K562 (cell line): ENCODE data around the gene CNPY3. TPM values are rescaled to one million over a fixed set of nuclear protein-coding genes. Genes with fewer than 3 reads are reported as not detected.

Experiments used
- ATF1 ChIP-seq, 2 experiments: fragments of 450-650 bp in 1 of 2; IDR thresholded peaks; 2 replicates each; pipeline ENCODE4 v1.6.1; 2016; ENCODE audit warnings: missing compliant biosample characterization in 1 of 2, missing genetic modification characterization in 1 of 2
- CLOCK ChIP-seq: fragments of 250-450 bp; sonication (Bioruptor Pico); IDR thresholded peaks from 2 replicates; pipeline ENCODE4 v1.4.0; 2020; ENCODE audit warnings: mild to moderate bottlenecking, moderate library complexity, borderline replicate concordance
- CXXC5 ChIP-seq: fragments of 250-450 bp; sonication (Bioruptor Pico); IDR thresholded peaks from 2 replicates; pipeline ENCODE4 v1.8.0; 2022; ENCODE audit warnings: inconsistent platforms, mild to moderate bottlenecking, moderate library complexity
- ELF1 ChIP-seq: fragments of 200-800 bp; sonication (Bioruptor generic); IDR thresholded peaks from 2 replicates; pipeline ENCODE4 v1.6.1; 2016; ENCODE audit warnings: missing genetic modification characterization, missing compliant biosample characterization
- FOXM1 ChIP-seq, 2 experiments: fragments of 450-650 bp in 1 of 2; sonication (generic) in 1 of 2; formaldehyde crosslinking in 1 of 2; IDR thresholded peaks; 2 replicates each; pipeline versions ENCODE4 v1.6.1 to v1.9.0; 2017 to 2022; ENCODE audit warnings: low read depth in 2 of 2, mild to moderate bottlenecking in 2 of 2, missing genetic modification reagents in 1 of 2, moderate library complexity in 1 of 2
- KDM2B ChIP-seq: fragments of 250-450 bp; sonication (Bioruptor Pico); IDR thresholded peaks from 2 replicates; pipeline ENCODE4 v1.8.0; 2021; ENCODE audit warnings: mild to moderate bottlenecking, moderate library complexity
- NR1H2 ChIP-seq: sonication (generic); formaldehyde crosslinking; IDR thresholded peaks from 2 replicates; pipeline ENCODE4 v1.4.0; 2020; ENCODE audit warnings: mild to moderate bottlenecking, missing genetic modification reagents
- NR2C1 ChIP-seq, 2 experiments: fragments of 450-650 bp; IDR thresholded peaks; 2 replicates each; pipeline ENCODE4 v1.6.1; 2017; ENCODE audit warnings: mild to moderate bottlenecking in 2 of 2, antibody characterized with exemption in 1 of 2, inconsistent platforms in 1 of 2, missing compliant biosample characterization in 1 of 2, missing genetic modification characterization in 1 of 2
- PTTG1 ChIP-seq: fragments of 450-650 bp; IDR thresholded peaks from 2 replicates; pipeline ENCODE4 v1.6.1; 2016; ENCODE audit warnings: low read depth, mild to moderate bottlenecking, missing genetic modification characterization, missing compliant biosample characterization
- STAG1 ChIP-seq: sonication (generic); formaldehyde crosslinking; IDR thresholded peaks from 2 replicates; pipeline ENCODE4 v1.5.0; 2020; ENCODE audit warnings: missing genetic modification reagents, borderline replicate concordance
- ZNF384 ChIP-seq: IDR thresholded peaks from 2 replicates; pipeline ENCODE4 v1.6.1; 2012; ENCODE audit warnings: low read depth, low read length, improper control_type of control experiment
- polyA plus RNA-seq, 8 experiments: library from polyadenylated mRNA; depleted of rRNA in 4 of 8; stranded (reverse) in 5 of 8; unstranded in 3 of 8; fragments of >200 nt; fragmentation: Nextera tagmentation in 2 of 8; fragmentation: Illumina TruSeq in 1 of 8; extraction: Ambion mirVana in 2 of 8; extraction: Trizol in 1 of 8; gene quantifications; 2 replicates each; pipeline versions ENCODE4 v1.2.1 to v1.2.3, GENCODE V29; 2011 to 2014; ENCODE audit warnings: inconsistent platforms in 1 of 8, missing spikeins in 1 of 8
- total RNA-seq, 7 experiments: library from RNA; depleted of rRNA in 6 of 7; stranded (reverse); fragments of >200 nt in 6 of 7; fragmentation: Illumina TruSeq in 2 of 7; extraction: Trizol in 2 of 7; gene quantifications; 2 replicates each; pipeline versions ENCODE4 v1.2.1 to v1.2.3, GENCODE V29; 2011 to 2021; ENCODE audit warnings: low replicate concordance in 1 of 7
- TF ChIP-seq, protein P1 (sequence below), 2 experiments: fragments of 450-650 bp in 1 of 2; sonication (generic) in 1 of 2; formaldehyde crosslinking in 1 of 2; IDR thresholded peaks; 2 replicates each; pipeline versions ENCODE4 v1.7.1 to v1.9.0; 2016 to 2022; ENCODE audit warnings: inconsistent platforms in 1 of 2, mild to moderate bottlenecking in 1 of 2, missing genetic modification reagents in 1 of 2
- TF ChIP-seq, protein P2 (sequence below): fragments of 450-650 bp; IDR thresholded peaks from 2 replicates; pipeline ENCODE4 v1.6.1; 2016; ENCODE audit warnings: missing biosample characterization, missing genetic modification characterization
- TF ChIP-seq, protein P3 (sequence below): sonication (generic); formaldehyde crosslinking; IDR thresholded peaks from 2 replicates; pipeline ENCODE4 v1.9.0; 2022; ENCODE audit warnings: mild to moderate bottlenecking, missing genetic modification reagents

Gene CNPY3
- total and polyA plus RNA-seq, 9 of the 15 experiments (the other 6 are each of a cell fraction or from before 2014, with no cell fraction given), result 2.4 to 37.4 (median 21.2) TPM

DNA sequence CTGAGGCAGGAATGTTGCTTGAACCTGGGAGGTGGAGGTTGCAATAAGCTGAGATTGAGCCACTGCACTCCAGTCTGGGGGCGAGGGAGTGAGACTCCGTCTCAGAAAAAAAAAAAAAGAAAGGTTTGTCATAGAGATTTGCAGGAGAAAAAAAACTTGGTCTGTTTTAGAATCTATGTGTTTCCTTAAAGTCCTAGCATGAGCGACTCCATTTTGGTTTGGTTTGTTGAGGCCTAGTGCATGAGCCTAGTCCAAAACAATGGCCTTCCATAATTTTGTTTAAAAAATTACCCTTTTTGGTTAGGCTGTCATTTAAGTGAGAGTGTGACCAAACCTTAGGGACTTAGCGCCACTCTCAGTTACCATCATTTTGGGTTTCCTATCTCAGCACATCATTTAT lies 23.1 kb downstream of the CNPY3 start (continued):
- TF ChIP-seq, protein P1, sequence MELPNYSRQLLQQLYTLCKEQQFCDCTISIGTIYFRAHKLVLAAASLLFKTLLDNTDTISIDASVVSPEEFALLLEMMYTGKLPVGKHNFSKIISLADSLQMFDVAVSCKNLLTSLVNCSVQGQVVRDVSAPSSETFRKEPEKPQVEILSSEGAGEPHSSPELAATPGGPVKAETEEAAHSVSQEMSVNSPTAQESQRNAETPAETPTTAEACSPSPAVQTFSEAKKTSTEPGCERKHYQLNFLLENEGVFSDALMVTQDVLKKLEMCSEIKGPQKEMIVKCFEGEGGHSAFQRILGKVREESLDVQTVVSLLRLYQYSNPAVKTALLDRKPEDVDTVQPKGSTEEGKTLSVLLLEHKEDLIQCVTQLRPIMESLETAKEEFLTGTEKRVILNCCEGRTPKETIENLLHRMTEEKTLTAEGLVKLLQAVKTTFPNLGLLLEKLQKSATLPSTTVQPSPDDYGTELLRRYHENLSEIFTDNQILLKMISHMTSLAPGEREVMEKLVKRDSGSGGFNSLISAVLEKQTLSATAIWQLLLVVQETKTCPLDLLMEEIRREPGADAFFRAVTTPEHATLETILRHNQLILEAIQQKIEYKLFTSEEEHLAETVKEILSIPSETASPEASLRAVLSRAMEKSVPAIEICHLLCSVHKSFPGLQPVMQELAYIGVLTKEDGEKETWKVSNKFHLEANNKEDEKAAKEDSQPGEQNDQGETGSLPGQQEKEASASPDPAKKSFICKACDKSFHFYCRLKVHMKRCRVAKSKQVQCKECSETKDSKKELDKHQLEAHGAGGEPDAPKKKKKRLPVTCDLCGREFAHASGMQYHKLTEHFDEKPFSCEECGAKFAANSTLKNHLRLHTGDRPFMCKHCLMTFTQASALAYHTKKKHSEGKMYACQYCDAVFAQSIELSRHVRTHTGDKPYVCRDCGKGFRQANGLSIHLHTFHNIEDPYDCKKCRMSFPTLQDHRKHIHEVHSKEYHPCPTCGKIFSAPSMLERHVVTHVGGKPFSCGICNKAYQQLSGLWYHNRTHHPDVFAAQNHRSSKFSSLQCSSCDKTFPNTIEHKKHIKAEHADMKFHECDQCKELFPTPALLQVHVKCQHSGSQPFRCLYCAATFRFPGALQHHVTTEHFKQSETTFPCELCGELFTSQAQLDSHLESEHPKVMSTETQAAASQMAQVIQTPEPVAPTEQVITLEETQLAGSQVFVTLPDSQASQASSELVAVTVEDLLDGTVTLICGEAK (IDR thresholded peaks at IDR 0.05), result no peak
- TF ChIP-seq, protein P1 (CRISPR knock-in tag; IDR thresholded peaks at IDR 0.05), result no peak
- TF ChIP-seq, protein P2, sequence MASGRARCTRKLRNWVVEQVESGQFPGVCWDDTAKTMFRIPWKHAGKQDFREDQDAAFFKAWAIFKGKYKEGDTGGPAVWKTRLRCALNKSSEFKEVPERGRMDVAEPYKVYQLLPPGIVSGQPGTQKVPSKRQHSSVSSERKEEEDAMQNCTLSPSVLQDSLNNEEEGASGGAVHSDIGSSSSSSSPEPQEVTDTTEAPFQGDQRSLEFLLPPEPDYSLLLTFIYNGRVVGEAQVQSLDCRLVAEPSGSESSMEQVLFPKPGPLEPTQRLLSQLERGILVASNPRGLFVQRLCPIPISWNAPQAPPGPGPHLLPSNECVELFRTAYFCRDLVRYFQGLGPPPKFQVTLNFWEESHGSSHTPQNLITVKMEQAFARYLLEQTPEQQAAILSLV (tag), result 0 out of 2 replicates have a peak, but pooled peaks have one; percentile 12
- TF ChIP-seq FOXM1 (IDR thresholded peaks at IDR 0.05; ENCODE audit: low read depth) (no peak), FOXM1 (CRISPR knock-in tag; IDR thresholded peaks at IDR 0.05; ENCODE audit: low read depth) (no peak), ZNF384 (no peak), CXXC5 (no peak), PTTG1 (peak; percentile 61), NR1H2 (no peak), ATF1 (CRISPR knock-in tag; IDR thresholded peaks at IDR 0.05) (no peak), ATF1 (tag; IDR thresholded peaks at IDR 0.05) (no peak), NR2C1 (IDR thresholded peaks at IDR 0.05) (no peak), NR2C1 (tag; IDR thresholded peaks at IDR 0.05) (0 out of 2 replicates have a peak, but pooled peaks have one; percentile 16), CLOCK (CRISPR knock-in tag) (no peak), KDM2B (CRISPR knock-in tag) (no peak), ELF1 (tag) (no peak), STAG1 (CRISPR knock-in tag) (no peak)
- TF ChIP-seq, protein P3, sequence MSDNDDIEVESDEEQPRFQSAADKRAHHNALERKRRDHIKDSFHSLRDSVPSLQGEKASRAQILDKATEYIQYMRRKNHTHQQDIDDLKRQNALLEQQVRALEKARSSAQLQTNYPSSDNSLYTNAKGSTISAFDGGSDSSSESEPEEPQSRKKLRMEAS (CRISPR knock-in tag), result no peak
